Gastroesophageal sphincter (tissue), 4 donors: ENCODE data around the gene TFAP2B. TPM values are rescaled to one million over a fixed set of nuclear protein-coding genes. Genes with fewer than 3 reads are reported as not detected.
A peak's percentile ranks its signal among the peaks of the same experiment; 100 is the strongest.

Source experiments
- ATAC-seq: fragments of 150-250 bp; one replicate; pipeline ENCODE4 v1.9.1; 2016; ENCODE audit warnings: mild to moderate bottlenecking, moderate library complexity
- H3K27ac ChIP-seq, 4 donors: fragments of 200-600 bp; sonication (generic) in 3 of 4; 1 replicate in 3 of 4; 2 replicates in 1 of 4; pipeline ENCODE4 v1.5.1; 2016 to 2019
- H3K27me3 ChIP-seq: fragments of 200-600 bp; sonication (generic); one replicate; pipeline ENCODE4 v1.5.1; 2019
- H3K36me3 ChIP-seq, 2 donors: fragments of 200-600 bp; sonication (generic); one replicate each; pipeline ENCODE4 v1.5.1; 2019; ENCODE audit warnings: control low read depth in 1 of 2
- H3K4me1 ChIP-seq, 3 donors: fragments of 200-600 bp; sonication (generic); 1 replicate in 2 of 3; 2 replicates in 1 of 3; pipeline ENCODE4 v1.5.1; 2016 to 2019; ENCODE audit warnings: control low read depth in 2 of 3
- H3K4me3 ChIP-seq, 2 donors: fragments of 200-600 bp; sonication (generic); one replicate each; pipeline ENCODE4 v1.5.1; 2019; ENCODE audit warnings: mild to moderate bottlenecking in 1 of 2, moderate library complexity in 1 of 2
- H3K9me3 ChIP-seq, 3 donors: fragments of 200-600 bp; sonication (generic); one replicate each; pipeline ENCODE4 v1.5.1; 2017 to 2019; ENCODE audit warnings: control low read depth in 2 of 3
- CTCF ChIP-seq, 4 experiments: fragments of 200-600 bp in 2 of 4; fragments of 450-650 bp in 2 of 4; sonication (generic) in 1 of 4; IDR thresholded peaks; one replicate each; pipeline ENCODE4 v1.5.1; 2017 to 2019; ENCODE audit warnings: antibody characterized with exemption in 4 of 4, mild to moderate bottlenecking in 2 of 4, moderate library complexity in 2 of 4
- EP300 ChIP-seq: sonication (generic); formaldehyde crosslinking; IDR thresholded peaks from one replicate; pipeline ENCODE4 v1.6.1; 2017; ENCODE audit warnings: antibody characterized with exemption, mild to moderate bottlenecking
- POLR2A ChIP-seq, 2 donors: fragments of 450-650 bp; IDR thresholded peaks; one replicate each; pipeline ENCODE4 v1.6.1; 2017; ENCODE audit warnings: antibody characterized with exemption in 2 of 2, mild to moderate bottlenecking in 2 of 2, moderate library complexity in 1 of 2
- POLR2AphosphoS5 ChIP-seq: sonication (generic); formaldehyde crosslinking; IDR thresholded peaks from one replicate; pipeline ENCODE4 v1.6.1; 2017; ENCODE audit warnings: antibody characterized with exemption
- WGBS, 2 donors: methylation state at CpG; one replicate each; pipeline ENCODE4 v1.1.5; 2018; ENCODE audit warnings: low coverage in 1 of 2; 5-methylcytosine and 5-hydroxymethylcytosine counted together
- total RNA-seq, 4 donors: library from RNA; depleted of rRNA; stranded (reverse); fragments of >200 nt; gene quantifications; one replicate each; pipeline ENCODE4 v1.1.0, GENCODE V29; 2016

TFAP2B gene
- total RNA-seq, 4 donors from 2014 or later = 0.25 TPM; not detected in 3

GRCh38 chr6:50791900-50792508 lies 26.7 kb upstream of the TFAP2B start:
- H3K27ac ChIP-seq = no peak overlapping the region
- TF ChIP-seq EP300 = no peak
- TF ChIP-seq CTCF (IDR thresholded peaks at IDR 0.05) = peak; percentile 26 to 63 (median 42)
- TF ChIP-seq POLR2AphosphoS5 = no peak
- no peak for ATAC-seq
- WGBS, 2 donors = 0 to 3% methylated on average over 1 to 3 of the region's 3 CpGs
- H3K9me3 ChIP-seq = no peaks in the 10 kb centered on the region
- peaks cover 7% of the 10 kb centered on the region for H3K27me3 ChIP-seq
- H3K4me1 ChIP-seq = no peaks in the 10 kb centered on the region
- no peaks in the 10 kb centered on the region for H3K36me3 ChIP-seq
- H3K4me3 ChIP-seq = no peak overlapping the region

GRCh38 chr6:50792771-50793170 lies 25.9 kb upstream of the TFAP2B start:
- no peak overlapping the region for H3K4me3 ChIP-seq
- H3K4me1 ChIP-seq = no peaks in the 10 kb centered on the region
- no peak for ATAC-seq
- TF ChIP-seq POLR2A (IDR thresholded peaks at IDR 0.05) (no peak), CTCF (IDR thresholded peaks at IDR 0.05) (no peak), POLR2AphosphoS5 (no peak), EP300 (no peak)
- H3K27ac ChIP-seq = no peak overlapping the region
- no peaks in the 10 kb centered on the region for H3K36me3 ChIP-seq
- H3K27me3 ChIP-seq = peaks cover 7% of the 10 kb centered on the region
- H3K9me3 ChIP-seq = no peaks in the 10 kb centered on the region
- 25 to 43% methylated on average over 1 of the region's 1 CpG for WGBS, 2 donors

GRCh38 chr6:50795574-50795973 lies 23.1 kb upstream of the TFAP2B start:
- Histone ChIP-seq H3K27me3 (peaks cover 3% of the 10 kb centered on the region), H3K27ac (no peak overlapping the region), H3K9me3 (no peaks in the 10 kb centered on the region), H3K4me3 (no peak overlapping the region), H3K36me3 (no peaks in the 10 kb centered on the region), H3K4me1 (no peaks in the 10 kb centered on the region)
- WGBS, 2 donors = 48 to 59% methylated on average over 3 to 5 of the region's 5 CpGs
- no peak for TF ChIP-seq CTCF (IDR thresholded peaks at IDR 0.05)
- TF ChIP-seq POLR2A (IDR thresholded peaks at IDR 0.05) = no peak
- no peak for TF ChIP-seq EP300
- no peak for TF ChIP-seq POLR2AphosphoS5
- ATAC-seq = no peak

- Histone ChIP-seq H3K9me3 (no peaks in the 10 kb centered on the region), H3K27me3 (no peaks in the 10 kb centered on the region), H3K4me3 (no peak overlapping the region), H3K27ac (no peak overlapping the region), H3K36me3 (no peaks in the 10 kb centered on the region), H3K4me1 (no peaks in the 10 kb centered on the region)
- no peak for TF ChIP-seq POLR2A (IDR thresholded peaks at IDR 0.05)
- TF ChIP-seq POLR2AphosphoS5 = no peak
- TF ChIP-seq EP300 = no peak
- no peak for TF ChIP-seq CTCF (IDR thresholded peaks at IDR 0.05)
- no peak for ATAC-seq
Observed at GRCh38 chr6:50804283-50804682, 14.4 kb upstream of the TFAP2B start.

GRCh38 chr6:50807035-50807434 lies 11.6 kb upstream of the TFAP2B start:
- TF ChIP-seq EP300 (no peak), CTCF (IDR thresholded peaks at IDR 0.05) (no peak), POLR2A (IDR thresholded peaks at IDR 0.05) (no peak), POLR2AphosphoS5 (no peak)
- H3K36me3 ChIP-seq = no peaks in the 10 kb centered on the region

More at GRCh38 chr6:50807035-50807434, 11.6 kb upstream of the TFAP2B start:
- no peaks in the 10 kb centered on the region for H3K9me3 ChIP-seq
- H3K4me3 ChIP-seq = no peak overlapping the region
- peaks cover 22% of the 10 kb centered on the region for H3K27me3 ChIP-seq
- no peak for ATAC-seq
- no peaks in the 10 kb centered on the region for H3K4me1 ChIP-seq
- no peak overlapping the region for H3K27ac ChIP-seq
